Fibroblast of lung (primary cell): Measurements from ENCODE around the gene NAALADL1.

ENCODE experiments used
- EZH2 ChIP-seq: IDR thresholded peaks from 2 replicates; pipeline ENCODE4 v1.5.1; 2012; ENCODE audit warnings: low read length, control low read depth, mild to moderate bottlenecking; ENCODE audit errors: missing control alignments
- TF ChIP-seq, protein P1 (sequence below), 2 donors: IDR thresholded peaks in 1 of 2; conservative IDR thresholded peaks in 1 of 2; 1 replicate in 1 of 2; 2 replicates in 1 of 2; pipeline ENCODE4 v1.5.1; 2011 to 2012; ENCODE audit warnings: low read length in 2 of 2, control low read depth in 1 of 2, inconsistent platforms in 1 of 2, low read depth in 1 of 2, mild to moderate bottlenecking in 1 of 2

DNA sequence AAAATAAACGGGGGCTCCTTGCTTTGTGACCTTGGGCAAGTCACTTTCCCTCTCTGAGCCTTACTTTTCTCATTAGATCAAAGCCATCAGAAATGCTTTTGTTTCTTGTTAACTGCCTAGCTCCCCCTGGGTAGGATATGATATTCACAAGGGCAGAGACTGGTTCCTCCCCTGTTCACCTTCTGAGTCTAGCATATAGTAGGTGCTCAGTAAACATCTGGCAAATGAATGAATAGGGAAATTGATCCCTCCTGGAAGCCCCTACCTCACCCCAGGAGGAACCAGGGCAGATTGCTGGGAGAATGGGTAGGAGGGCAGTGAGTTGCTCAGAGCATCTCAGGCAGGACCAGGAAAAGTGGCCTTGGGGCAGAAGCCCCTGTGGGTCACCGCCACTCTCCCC is 23.9 kb downstream of the NAALADL1 start:
- TF ChIP-seq, protein P1, sequence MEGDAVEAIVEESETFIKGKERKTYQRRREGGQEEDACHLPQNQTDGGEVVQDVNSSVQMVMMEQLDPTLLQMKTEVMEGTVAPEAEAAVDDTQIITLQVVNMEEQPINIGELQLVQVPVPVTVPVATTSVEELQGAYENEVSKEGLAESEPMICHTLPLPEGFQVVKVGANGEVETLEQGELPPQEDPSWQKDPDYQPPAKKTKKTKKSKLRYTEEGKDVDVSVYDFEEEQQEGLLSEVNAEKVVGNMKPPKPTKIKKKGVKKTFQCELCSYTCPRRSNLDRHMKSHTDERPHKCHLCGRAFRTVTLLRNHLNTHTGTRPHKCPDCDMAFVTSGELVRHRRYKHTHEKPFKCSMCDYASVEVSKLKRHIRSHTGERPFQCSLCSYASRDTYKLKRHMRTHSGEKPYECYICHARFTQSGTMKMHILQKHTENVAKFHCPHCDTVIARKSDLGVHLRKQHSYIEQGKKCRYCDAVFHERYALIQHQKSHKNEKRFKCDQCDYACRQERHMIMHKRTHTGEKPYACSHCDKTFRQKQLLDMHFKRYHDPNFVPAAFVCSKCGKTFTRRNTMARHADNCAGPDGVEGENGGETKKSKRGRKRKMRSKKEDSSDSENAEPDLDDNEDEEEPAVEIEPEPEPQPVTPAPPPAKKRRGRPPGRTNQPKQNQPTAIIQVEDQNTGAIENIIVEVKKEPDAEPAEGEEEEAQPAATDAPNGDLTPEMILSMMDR (conservative IDR thresholded peaks at IDR 0.05 in 1 of 2, IDR thresholded peaks at IDR 0.05 in 1 of 2; ENCODE audit: low read depth in 1 of 2, low read length in 2 of 2): no peak
- no peak for TF ChIP-seq EZH2
